ENCODE data around the gene NAA60. TPM values are rescaled to one million over a fixed set of nuclear protein-coding genes. Genes with fewer than 3 reads are reported as not detected.

The NAA60 gene
- total and polyA plus RNA-seq, 9 of the 15 experiments (the other 6 are each of a cell fraction or from before 2014, with no cell fraction given), result 2.1 to 49.4 (median 10.3) TPM

DNA sequence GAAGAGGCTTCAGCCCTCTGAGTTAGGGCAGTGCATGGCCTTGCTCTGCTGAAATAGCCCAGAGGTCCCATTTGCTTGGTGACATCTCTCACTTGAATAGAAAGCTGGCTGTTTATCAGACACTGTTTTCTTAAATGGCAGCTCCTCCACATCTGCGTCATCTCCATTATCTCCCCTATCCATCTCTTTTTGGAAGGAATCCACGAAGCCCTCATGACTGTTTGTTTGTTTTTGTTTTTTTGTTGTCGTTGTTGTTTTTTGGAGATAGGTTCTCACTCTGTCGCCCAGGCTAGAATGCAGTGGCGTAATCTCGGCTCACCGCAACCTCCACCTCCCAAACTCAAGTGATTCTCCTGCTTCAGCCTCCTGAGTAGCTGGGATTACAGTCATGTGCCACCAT, 16.6 kb downstream of the NAA60 start:
- 62% methylated on average over 7 of the region's 7 CpGs for WGBS (ENCODE audit: insufficient coverage, low coverage, missing lambda C conversion rate)
- Histone ChIP-seq H3K9me1 (ENCODE audit: control insufficient read depth, insufficient read depth, low read length) (no peaks in the 10 kb centered on the region), H3K79me2 (ENCODE audit: control insufficient read depth, insufficient read depth, low read length) (peaks cover 66% of the 10 kb centered on the region), H3K4me2 (ENCODE audit: insufficient read depth, low read length) (peak overlapping the region; percentile 98), H3K27ac (ENCODE audit: extremely low read depth, low read depth, low read length) (no peak overlapping the region), H3K9me3 (replicated peaks; ENCODE audit: control insufficient read depth, insufficient read depth, low read depth, low read length) (no peaks in the 10 kb centered on the region), H3K27me3 (ENCODE audit: control insufficient read depth in 2 of 2, insufficient read depth in 2 of 2, low read length in 2 of 2) (no peaks in the 10 kb centered on the region), H3K4me1 (replicated peaks in 1 of 2; ENCODE audit: control insufficient read depth in 2 of 2, insufficient read depth in 2 of 2, low read length in 2 of 2) (peaks cover 23 to 28% of the 10 kb centered on the region in 2 experiments; a peak in 4 of 5 replicates), H4K20me1 (replicated peaks; ENCODE audit: control insufficient read depth, insufficient read depth, low read length) (peaks cover 12% of the 10 kb centered on the region), H3K36me3 (ENCODE audit: control insufficient read depth, insufficient read depth, low read length) (peaks cover 3% of the 10 kb centered on the region; the same call in 2 of the 3 replicates), H2AFZ (ENCODE audit: low read depth, low read length) (no peak overlapping the region), H3K9ac (ENCODE audit: insufficient read depth in 1 of 2, low read depth in 2 of 2, low read length in 2 of 2) (no peak overlapping the region; a peak in 1 of 4 replicates), H3K4me3 (no peak overlapping the region)
- intact Hi-C loops (cut with micrococcal nuclease) (no loop called here), in situ Hi-C loops (cut with MboI) (no loop called here)
- no peak for FAIRE-seq
- no TSS peak for BruUV-seq (replicated peaks)
- CTCF ChIA-PET (ENCODE audit: low intra/inter-chr PET ratio), result no interaction called here
- ATAC-seq, result no peak
- POLR2A ChIA-PET, result interaction anchor here (0.6 to 1.4 kb wide), 6 partner anchors 10 to 286 kb away, joined by 3 to 6 read pairs (median 4); partner anchors contain the start of gene ZNF263
- DNase-seq (ENCODE audit: extremely low read depth in 1 of 4, low spot score in 3 of 4), result no peak
- TF ChIP-seq, protein P1, sequence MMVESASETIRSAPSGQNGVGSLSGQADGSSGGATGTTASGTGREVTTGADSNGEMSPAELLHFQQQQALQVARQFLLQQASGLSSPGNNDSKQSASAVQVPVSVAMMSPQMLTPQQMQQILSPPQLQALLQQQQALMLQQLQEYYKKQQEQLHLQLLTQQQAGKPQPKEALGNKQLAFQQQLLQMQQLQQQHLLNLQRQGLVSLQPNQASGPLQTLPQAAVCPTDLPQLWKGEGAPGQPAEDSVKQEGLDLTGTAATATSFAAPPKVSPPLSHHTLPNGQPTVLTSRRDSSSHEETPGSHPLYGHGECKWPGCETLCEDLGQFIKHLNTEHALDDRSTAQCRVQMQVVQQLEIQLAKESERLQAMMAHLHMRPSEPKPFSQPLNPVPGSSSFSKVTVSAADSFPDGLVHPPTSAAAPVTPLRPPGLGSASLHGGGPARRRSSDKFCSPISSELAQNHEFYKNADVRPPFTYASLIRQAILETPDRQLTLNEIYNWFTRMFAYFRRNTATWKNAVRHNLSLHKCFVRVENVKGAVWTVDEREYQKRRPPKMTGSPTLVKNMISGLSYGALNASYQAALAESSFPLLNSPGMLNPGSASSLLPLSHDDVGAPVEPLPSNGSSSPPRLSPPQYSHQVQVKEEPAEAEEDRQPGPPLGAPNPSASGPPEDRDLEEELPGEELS (CRISPR knock-in tag; IDR thresholded peaks at IDR 0.05; ENCODE audit: borderline replicate concordance), result no peak
- TF ChIP-seq PTRF (tag; IDR thresholded peaks at IDR 0.05) (no peak), TRIM28 (IDR thresholded peaks at IDR 0.05) (no peak), SETDB1 (IDR thresholded peaks at IDR 0.05; ENCODE audit: low read length) (no peak), ZBTB8A (IDR thresholded peaks at IDR 0.05; ENCODE audit: partially characterized antibody) (no peak), NFIC (IDR thresholded peaks at IDR 0.05) (peak; percentile 22; the same call in 1 of the 2 replicates), ZNF133 (CRISPR knock-in tag; IDR thresholded peaks at IDR 0.05) (no peak)
- TF ChIP-seq, protein P2, sequence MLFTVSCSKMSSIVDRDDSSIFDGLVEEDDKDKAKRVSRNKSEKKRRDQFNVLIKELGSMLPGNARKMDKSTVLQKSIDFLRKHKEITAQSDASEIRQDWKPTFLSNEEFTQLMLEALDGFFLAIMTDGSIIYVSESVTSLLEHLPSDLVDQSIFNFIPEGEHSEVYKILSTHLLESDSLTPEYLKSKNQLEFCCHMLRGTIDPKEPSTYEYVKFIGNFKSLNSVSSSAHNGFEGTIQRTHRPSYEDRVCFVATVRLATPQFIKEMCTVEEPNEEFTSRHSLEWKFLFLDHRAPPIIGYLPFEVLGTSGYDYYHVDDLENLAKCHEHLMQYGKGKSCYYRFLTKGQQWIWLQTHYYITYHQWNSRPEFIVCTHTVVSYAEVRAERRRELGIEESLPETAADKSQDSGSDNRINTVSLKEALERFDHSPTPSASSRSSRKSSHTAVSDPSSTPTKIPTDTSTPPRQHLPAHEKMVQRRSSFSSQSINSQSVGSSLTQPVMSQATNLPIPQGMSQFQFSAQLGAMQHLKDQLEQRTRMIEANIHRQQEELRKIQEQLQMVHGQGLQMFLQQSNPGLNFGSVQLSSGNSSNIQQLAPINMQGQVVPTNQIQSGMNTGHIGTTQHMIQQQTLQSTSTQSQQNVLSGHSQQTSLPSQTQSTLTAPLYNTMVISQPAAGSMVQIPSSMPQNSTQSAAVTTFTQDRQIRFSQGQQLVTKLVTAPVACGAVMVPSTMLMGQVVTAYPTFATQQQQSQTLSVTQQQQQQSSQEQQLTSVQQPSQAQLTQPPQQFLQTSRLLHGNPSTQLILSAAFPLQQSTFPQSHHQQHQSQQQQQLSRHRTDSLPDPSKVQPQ (CRISPR knock-in tag; IDR thresholded peaks at IDR 0.05; ENCODE audit: borderline replicate concordance), result no peak
- TF ChIP-seq, protein P3, sequence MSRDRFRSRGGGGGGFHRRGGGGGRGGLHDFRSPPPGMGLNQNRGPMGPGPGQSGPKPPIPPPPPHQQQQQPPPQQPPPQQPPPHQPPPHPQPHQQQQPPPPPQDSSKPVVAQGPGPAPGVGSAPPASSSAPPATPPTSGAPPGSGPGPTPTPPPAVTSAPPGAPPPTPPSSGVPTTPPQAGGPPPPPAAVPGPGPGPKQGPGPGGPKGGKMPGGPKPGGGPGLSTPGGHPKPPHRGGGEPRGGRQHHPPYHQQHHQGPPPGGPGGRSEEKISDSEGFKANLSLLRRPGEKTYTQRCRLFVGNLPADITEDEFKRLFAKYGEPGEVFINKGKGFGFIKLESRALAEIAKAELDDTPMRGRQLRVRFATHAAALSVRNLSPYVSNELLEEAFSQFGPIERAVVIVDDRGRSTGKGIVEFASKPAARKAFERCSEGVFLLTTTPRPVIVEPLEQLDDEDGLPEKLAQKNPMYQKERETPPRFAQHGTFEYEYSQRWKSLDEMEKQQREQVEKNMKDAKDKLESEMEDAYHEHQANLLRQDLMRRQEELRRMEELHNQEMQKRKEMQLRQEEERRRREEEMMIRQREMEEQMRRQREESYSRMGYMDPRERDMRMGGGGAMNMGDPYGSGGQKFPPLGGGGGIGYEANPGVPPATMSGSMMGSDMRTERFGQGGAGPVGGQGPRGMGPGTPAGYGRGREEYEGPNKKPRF (IDR thresholded peaks at IDR 0.05; ENCODE audit: low read depth, low read length), result no peak
- TF ChIP-seq, protein P4, sequence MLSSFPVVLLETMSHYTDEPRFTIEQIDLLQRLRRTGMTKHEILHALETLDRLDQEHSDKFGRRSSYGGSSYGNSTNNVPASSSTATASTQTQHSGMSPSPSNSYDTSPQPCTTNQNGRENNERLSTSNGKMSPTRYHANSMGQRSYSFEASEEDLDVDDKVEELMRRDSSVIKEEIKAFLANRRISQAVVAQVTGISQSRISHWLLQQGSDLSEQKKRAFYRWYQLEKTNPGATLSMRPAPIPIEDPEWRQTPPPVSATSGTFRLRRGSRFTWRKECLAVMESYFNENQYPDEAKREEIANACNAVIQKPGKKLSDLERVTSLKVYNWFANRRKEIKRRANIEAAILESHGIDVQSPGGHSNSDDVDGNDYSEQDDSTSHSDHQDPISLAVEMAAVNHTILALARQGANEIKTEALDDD (IDR thresholded peaks at IDR 0.05), result no peak
- TF ChIP-seq, protein P5, sequence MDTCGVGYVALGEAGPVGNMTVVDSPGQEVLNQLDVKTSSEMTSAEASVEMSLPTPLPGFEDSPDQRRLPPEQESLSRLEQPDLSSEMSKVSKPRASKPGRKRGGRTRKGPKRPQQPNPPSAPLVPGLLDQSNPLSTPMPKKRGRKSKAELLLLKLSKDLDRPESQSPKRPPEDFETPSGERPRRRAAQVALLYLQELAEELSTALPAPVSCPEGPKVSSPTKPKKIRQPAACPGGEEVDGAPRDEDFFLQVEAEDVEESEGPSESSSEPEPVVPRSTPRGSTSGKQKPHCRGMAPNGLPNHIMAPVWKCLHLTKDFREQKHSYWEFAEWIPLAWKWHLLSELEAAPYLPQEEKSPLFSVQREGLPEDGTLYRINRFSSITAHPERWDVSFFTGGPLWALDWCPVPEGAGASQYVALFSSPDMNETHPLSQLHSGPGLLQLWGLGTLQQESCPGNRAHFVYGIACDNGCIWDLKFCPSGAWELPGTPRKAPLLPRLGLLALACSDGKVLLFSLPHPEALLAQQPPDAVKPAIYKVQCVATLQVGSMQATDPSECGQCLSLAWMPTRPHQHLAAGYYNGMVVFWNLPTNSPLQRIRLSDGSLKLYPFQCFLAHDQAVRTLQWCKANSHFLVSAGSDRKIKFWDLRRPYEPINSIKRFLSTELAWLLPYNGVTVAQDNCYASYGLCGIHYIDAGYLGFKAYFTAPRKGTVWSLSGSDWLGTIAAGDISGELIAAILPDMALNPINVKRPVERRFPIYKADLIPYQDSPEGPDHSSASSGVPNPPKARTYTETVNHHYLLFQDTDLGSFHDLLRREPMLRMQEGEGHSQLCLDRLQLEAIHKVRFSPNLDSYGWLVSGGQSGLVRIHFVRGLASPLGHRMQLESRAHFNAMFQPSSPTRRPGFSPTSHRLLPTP (IDR thresholded peaks at IDR 0.05; ENCODE audit: borderline replicate concordance, extremely low read depth, insufficient read length), result no peak
